Measurements from ENCODE around the gene KRT15.
A peak's percentile ranks its signal among the peaks of the same experiment; 100 is the strongest.

KRT15 gene

DNA sequence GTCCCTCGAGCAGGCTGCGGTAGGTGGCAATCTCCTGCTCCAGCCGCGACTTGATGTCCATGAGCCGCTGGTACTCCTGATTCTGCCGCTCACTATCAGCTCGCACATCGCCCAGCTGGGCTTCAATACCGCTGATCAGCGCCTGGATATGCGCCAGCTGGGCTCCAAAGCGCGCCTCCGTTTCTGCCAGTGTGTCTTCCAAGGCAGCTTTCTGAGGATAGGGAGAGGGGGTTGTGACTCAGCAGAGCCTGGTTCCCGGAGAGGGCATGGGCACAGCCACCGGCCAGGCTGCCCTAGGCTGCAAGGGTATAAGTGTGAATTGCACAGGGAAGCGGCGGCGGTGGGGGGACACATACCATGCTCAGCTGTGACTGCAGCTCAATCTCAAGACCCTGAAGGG is 5.1 kb upstream of the KRT15 start:
- DNase-seq (ENCODE audit: low read depth), result no peak

DNA sequence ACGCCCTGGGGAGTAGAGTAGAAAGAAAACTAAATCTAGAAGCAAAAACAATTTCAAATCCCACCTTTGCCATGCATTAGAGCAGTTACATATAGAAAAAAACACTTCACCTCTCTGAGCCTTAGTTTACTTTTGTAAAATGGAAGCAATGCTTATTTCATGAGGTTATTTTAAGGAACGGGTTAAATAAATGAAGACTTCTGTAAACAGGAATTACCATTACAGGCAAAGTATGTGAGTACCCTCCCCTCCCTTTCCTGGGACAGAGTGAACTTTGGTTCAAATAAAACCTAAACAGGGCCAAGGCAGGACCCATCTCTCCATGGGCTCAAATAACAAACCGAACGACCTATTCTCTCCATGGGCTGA is 4.5 kb upstream of the KRT15 start:
- DNase-seq (ENCODE audit: low read depth), result no peak

DNA sequence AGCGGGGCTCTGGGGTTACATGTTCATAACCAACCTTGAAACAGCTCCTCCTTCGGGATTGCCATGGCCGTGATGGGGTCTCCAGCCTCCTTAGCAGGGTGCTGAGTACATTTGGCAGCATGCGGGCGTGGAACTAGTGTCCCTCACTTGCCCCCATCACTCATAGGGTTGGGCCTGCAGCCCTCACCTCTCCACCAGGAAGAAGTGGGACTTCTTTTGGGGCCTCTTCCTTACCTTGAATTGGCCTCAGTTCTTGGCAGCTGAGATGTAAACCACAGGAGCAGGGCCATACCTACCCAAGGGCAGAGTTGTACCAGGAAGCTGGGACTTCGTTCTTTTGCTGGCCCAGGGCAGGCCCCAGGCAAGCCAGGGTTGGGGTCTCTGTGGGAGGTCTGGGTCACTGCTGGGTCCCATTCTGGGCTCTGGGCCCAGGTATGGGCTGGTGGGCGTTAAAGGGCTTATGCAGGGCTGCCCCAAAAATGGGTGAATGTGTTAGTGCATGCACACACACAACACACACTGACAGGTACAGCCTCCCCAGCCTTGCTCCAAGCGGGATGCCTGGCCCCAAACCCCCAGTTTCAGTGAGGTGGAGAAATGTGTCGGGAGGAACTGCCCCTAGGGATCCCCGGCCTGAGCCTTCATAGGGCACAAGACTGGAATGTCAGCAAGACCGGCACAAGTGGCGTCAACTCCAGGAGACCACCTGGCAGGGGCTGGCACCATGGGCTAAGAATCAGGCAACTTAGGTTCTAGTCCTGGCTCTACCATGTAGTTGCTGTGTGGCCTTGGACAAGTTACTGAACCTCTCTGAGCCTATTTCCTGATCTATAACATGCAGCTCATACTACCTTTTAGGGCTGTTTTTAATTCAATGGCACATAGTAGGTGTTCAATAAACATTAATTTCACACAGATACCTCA is 3.9 kb upstream of the KRT15 start:
- no peak for DNase-seq (ENCODE audit: low read depth)

DNA sequence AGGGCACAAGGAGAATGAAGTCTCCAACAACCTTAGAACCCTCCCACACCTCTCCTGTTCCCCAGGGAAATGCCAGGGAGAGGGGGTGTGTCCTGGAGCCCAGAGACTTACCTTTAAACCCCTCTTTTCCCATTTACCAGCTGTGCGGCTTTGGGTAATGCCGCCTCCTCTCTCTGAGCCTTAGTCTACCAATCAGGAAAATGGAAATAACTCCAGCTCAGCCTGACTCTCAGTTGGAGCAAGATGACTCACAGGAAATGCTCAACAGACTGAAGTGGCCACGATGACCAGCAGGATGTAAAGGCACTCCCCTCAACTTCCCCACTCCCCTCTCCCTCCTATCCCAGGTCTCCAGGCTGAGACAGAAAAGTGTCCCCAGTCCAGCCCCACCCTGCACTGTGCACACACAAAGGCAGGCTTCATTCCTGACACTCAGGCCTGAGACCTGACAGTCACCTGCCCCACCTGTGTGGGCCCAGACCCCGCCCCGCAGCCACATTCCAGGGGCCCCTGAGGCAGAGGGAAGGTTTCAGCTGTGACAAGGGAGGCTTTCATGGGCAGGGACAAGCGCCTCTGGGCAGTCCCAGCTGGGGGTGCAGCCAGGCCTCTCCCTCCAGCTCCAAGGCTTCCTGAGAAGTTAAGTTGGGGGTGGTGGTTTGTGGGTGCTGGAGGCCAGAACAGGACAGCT is 3.0 kb upstream of the KRT15 start:
- peak; percentile 52 for DNase-seq (ENCODE audit: low read depth)

DNA sequence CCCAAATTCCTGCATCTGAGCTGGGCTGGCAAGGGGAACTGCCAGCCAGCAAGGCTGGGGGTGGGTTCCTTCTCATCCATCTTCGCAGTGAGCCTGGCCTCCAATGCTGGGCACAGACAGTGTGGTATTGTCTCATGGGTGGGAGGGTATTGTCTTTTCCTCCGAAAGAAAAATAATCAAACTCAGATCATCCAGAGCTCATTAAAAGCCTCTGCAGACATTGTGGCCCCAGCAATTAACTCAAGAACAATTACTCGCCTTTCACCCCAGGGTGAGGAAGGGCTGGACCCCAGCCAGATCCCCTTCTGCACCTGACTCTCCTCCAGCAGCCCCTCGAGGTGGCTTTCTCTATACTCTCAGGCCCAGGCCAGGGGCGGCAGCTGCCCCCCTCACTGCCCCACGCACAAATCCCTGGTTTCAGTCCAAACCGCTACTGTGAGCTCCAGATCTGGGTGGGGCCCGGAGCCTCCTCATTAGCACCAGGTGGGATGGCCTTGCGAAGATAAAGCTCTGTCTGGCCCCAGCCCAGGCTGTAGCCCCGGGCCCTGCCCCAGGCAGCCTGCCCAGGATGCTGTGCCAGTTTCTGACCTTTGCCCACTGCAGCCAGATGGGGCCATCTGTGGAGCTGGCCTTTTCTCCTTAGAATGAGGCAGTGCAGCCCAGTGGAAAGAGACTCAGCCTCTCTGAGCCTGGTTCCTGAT is 2.3 kb upstream of the KRT15 start:
- no peak for DNase-seq (ENCODE audit: low read depth)

DNA sequence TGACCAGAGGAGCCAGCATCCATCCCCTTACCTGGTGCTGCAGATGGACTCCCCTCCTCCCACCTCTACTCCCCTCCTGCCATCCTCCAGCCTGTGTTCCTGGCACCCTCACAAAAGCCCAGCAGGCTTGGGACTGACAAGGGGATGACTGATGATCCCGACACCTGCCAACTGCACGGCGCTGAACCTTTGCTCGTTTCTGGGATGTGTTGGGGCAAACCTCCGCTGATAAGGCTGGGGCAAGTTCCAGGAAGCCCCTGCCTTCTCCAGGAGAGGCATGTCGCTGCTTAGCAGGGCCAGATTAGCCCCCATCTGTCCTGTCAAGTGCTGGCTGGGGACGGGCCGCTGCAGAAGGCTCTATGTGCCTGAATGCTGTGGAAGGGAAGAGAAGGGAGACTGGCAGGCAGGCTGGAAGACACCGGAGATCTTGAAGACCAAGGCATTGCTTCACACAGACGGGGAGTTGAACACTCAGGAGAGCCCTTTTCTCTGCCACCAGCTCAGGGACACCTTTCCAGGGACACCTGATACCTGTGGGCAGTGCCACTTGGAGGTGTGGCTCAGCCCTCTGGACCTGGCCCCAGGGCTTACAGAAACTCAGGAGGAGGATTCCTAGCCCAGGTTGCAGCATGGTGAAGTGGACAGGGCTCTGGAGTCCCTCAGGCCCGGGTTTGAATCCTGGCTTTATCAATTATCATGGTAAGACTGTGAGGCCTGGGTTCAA is 973 bp upstream of the KRT15 start:
- no peak for DNase-seq (ENCODE audit: low read depth)

DNA sequence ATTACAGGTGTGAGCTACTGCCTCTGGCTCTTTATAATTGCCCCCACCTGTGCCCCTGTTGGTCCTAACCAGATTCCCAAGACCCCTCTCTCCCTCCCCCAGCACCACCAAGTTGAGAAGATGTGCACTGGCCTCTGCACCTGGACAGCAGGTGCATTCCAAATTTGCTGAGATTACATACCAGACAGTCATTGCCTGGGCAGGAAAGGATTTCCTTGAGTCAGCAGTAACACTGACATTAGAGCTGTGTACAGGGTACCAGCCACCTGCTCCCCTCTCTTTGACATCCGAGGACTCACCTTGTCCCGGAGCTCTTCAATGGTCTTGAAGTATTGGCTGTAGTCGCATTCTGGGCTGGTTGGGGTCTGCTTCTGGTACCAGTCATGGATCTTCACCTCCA is 659 bp downstream of the KRT15 start:
- DNase-seq (ENCODE audit: low read depth), result no peak

DNA sequence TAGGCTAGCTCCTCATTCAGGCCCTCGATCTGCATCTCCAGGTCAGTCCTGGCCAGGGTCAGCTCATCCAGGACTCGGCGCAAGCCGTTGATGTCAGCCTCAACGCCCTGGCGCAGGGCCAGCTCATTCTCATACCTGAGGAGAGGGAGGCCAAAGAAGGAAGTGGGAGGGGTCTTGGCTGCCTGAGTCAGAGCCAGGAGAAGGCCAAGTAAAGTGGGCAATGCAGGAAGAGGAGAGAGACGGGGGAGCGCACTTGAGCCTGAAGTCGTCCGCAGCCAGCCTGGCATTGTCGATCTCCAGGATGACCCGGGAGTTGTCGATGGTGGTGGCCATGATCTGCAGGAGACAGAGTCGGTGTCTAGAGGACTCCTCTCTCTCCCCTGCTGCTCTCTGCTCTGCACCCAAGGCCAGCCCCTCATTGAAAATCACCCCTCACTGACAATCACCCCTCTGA is 1.8 kb downstream of the KRT15 start:
- no peak for DNase-seq (ENCODE audit: low read depth)

DNA sequence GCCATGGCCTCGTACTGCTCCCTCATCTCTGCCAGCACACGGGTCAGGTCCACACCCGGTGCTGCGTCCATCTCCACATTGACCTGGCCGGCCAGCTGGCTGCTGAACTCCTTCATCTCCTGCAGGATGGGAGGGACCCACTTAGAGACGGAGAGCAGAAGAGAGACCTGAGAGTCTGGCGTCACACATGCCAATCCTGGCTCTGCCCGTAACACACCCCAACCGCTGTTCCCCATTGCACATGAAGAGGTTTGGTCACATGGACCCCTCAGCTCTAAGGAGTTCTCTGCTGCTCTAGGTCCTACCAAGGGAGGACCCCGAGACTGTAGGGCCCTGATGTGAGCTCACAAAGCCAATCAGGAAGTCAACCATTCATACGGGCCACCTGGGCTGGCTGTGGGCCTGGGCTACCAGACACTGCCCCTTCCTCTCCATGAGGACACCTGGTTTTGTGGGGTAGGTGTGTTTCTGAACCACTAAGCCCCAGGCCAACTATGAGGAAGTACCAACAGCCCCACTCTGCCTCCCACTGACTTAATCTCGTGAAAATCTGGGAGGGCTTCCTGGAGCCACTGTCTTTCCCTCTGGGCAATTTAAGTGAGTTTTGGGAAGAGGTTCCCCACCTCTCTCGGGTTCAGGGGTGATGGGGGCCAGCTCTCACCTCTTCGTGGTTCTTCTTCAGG is 2.4 kb downstream of the KRT15 start:
- DNase-seq (ENCODE audit: low read depth), result no peak

DNA sequence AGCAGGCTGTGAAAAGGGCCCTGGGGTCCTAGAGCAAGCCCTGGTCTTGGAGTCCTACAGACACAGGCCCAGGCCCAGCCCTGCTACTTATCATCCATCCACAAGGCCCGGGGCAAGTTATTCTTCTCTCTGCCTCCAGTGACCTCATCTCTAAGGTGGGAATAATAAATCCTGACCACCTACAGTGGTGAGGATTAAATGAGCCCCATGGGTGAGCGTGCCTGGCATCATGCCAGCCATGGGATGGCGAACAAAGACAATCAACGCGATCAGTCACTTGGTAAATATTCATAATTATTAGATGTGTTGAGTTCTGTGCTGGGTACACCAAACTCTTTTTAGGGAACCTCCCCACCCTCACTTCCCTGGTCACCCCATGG is 5.5 kb downstream of the KRT15 start:
- no peak for DNase-seq (ENCODE audit: low read depth)

DNA sequence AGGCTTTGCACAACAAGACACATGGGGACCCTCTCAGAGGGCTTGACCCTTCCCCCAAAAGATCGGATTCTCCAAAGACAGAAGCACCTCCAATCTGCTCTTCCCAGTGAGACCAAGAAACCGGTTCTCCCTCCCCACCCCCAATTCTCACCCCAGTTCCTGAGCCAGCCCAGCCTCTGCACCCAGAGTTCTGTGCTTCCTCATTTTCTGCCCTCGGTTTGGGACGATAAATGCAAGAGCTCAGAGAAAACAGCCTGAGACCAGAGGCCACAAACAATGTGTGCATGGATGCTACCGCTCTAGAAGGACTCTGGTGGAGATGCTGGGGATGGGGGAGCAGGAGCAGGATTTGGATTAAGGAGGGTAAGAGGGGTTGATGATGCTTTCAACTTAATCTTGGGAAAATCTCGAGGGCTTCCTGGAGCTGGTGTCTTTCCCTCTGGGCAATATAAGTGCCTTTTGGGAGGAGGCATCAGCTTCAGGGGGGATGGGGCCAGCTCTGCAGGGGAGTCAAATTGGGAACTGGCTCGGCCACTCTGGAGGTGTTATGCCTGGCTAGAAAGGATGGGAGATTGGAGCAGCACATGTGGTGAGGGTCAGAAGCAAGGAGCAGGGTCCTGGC is 6.0 kb downstream of the KRT15 start:
- no peak for DNase-seq (ENCODE audit: low read depth)

DNA sequence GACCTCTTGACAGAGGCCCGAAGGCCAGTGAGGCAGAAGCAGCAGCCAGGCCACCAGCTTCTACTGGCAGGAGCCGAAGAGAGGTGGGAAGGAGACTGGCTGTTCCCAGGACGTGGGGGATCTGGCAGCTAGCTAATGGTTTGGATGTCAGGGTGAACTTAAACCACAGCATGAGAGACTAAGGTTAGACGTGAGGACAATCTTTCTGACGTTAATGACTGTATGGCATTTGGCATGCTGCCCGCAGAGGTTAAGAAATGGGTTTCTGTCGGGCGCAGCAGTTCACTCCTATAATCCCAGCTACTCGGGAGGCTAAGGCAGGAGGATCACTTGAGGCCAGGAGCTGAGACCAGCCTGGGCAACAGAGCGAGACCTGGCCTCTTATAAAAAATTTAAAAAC is 7.0 kb downstream of the KRT15 start:
- no peak for DNase-seq (ENCODE audit: low read depth)

DNA sequence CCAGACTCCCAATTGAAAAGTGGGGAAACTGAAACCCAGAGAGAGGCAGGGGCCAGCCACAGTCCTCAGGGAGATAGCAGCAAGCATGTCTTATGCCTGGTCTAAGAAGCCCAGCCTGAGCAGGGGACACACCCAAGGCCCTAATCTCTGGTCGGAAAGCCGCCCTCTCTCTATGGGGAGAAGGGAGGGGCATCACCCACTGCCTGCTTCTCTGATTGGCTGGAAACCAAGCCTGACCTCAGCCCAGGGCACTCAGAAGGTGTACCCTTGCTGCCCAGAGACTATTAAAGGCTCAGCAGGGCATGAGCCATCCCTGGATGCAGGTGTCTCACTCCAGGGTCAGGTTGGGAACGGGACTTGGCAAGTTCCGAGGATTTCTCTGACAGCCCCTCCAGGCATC is 7.6 kb downstream of the KRT15 start:
- DNase-seq (ENCODE audit: low read depth), result no peak

DNA sequence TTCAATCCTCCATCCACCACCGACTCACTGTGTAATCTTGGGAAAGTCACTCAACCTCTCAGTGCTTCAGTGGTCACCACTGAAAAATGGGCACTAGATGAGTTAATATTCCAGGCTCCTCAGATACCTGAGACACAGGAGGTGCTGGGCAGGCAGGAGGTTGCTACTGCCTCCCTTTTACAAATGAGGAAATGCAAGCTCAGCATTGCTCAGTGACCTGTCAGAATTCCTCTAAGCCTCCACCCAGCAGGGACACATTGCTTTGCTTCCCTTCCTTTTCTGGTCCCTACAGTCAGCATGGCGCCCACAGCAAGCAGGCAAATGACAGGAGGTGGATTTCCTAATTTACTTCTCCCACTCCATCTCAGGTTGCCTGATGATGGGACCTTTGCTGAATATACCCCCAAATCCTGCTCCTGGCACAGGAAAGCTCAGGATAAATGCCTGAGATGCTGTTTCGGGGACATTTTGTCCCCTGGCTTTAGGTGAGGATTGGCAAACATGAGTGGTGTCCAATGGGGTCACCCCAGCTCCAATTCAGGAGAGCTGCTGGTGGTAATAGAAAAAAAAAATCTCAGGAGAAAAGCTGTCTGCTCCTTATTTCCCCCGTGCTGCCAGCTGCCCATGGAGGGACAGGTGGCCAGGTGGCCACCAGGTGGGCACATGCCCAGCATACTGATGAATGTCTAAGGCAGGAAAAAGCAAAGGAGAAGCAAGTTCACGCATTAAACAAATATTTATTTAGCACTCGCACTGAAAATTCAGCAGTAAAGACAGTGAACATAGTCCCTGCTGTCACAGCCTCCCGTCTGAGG is 8.2 kb downstream of the KRT15 start:
- DNase-seq (ENCODE audit: low read depth), result no peak

DNA sequence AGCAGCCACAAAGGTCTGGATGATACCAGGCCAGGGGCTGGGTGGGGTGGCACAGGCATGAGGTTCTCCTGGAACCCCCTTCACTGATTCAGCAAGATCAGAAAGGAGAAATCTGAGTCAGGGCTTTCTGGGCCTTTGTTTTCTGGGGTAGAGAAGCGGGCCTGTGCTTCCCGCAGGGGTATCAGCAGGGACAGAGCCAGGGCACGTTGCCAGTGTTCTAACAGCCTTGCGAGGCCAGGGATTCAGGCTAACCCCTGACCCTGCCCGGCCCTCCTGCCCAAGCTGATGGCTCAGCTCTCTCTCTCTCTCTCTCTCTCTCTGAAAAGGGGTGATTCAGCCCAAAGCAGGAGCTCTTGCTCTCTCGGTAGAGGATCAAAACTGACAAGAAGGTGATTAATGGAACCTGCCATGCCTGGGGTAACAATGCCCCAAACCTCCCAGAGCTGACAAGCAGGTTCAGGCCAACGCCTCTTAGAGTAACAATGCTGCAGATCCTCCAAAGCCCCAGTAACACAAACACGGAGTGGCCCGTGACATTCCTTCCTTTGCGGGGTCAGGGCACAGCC is 11.3 kb downstream of the KRT15 start:
- no peak for DNase-seq (ENCODE audit: low read depth)

DNA sequence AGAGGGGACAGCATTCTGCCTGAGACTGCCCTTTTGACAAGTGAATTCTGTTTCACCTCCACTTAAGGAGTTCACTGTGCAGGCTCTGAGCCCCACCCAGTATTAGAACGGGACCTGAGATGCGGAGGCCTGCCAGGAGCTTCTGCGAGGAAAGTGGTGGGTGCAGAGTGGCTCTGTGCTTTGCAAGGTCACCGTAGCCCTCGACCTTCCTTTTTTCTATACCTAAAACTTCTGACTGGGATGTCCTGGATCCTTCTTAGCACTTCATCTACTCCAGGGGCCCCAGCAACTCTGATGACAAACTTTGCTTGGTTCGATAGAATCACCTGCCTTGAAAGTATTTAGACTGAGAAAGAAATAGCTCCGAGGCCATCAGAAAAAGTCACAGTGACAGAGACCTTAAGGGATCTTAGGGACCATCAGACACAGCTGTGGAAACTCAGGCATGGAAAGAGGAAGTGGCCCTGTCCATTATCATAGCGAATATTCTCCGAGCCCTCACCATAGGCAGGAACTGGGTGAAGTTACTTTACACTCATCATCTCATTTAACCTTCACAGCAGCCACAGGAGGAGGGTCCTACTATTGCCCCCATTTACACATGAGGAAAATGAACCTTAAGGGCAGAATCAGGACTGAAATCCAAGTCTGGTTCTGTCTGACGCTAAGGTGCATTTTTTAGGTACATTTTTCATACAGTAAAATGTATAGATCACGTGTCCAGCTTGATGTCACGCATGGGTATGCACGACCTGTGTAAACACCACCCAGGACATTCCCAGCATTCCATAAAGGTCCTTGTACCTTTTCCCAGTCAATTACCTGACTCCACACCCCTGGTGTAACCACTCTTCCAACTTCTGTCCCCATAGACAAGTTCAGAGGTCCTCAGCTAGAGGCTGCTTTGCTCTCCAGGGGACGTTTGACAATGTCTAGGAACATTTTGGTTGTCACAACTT is 12.6 kb downstream of the KRT15 start:
- no peak for DNase-seq (ENCODE audit: low read depth)

DNA sequence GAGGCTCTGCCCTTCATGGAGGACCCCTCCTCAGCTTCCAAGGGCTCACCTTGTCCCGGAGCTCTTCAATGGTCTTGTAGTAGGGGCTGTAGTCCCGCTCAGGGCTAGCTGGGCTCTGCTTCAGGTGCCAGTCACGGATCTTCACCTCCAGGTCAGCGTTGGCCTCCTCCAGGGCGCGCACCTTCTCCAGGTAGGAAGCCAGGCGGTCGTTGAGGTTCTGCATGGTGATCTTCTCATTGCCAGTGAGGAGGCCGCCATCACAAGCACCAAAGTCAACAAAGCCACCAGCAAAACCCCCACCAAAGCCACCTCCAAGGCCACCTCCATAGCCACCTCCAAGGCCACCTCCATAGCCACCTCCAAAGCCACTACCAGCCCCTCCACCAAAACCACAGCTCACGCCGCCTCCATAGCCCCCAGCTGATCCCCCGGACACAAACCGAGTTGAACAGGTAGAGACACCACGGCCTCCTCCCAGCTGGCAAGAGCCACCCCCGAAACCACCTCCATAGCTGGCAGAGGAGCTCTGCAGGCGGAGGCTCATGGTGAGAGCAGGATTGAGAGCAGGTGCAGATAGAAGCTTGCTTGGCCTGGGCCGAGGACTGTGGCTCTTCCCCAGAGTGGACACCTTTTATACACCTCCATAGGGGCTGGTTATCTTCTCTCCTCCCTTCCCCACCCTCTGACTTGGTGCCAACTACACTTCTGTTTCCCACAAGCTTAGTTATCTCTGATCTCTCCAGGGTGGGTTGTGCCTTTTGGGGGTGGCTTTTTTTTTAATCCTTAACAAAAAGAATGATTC is 13.5 kb downstream of the KRT15 start, which contains the start of gene KRT13:
TSS of gene KRT13 (minus strand) at position 606 of the 802 bp plus-strand sequence. CDS start at position 544, 62 bp downstream.
- no peak for DNase-seq (ENCODE audit: low read depth)

Data from stromal cell of bone marrow (primary cell).